A673 (cell line): ENCODE measurements around the gene ACHE.

Experiments used
- CTCF ChIP-seq: fragments of 300-800, 200-600 bp; sonication (generic); conservative IDR thresholded peaks from 2 replicates; pipeline ENCODE4 v1.5.1; 2017; ENCODE audit warnings: low read depth, mild to moderate bottlenecking, antibody characterized with exemption, low read length, moderate library complexity, mixed read lengths
- EZH2 ChIP-seq: fragments of 200-600 bp; sonication (generic); IDR thresholded peaks from 2 replicates; pipeline ENCODE4 v1.6.1; 2017; ENCODE audit warnings: borderline replicate concordance, low read depth, mild to moderate bottlenecking, mixed read lengths, antibody characterized with exemption, low read length; ENCODE audit not compliant: poor library complexity, severe bottlenecking

- no peak for TF ChIP-seq CTCF
- no peak for TF ChIP-seq EZH2
Measured at GRCh38 chr7:100887516-100888290, 8.0 kb downstream of the ACHE start.
